HG02623 (cell line): Measurements from ENCODE around the gene PPIE.

ENCODE experiments used
- ATAC-seq: cut with Tn5 transposase; IDR thresholded peaks from one replicate; pipeline ENCODE4 v1.9.1; 2021; ENCODE audit warnings: moderate library complexity; ENCODE audit not compliant: unreplicated experiment

PPIE gene

DNA sequence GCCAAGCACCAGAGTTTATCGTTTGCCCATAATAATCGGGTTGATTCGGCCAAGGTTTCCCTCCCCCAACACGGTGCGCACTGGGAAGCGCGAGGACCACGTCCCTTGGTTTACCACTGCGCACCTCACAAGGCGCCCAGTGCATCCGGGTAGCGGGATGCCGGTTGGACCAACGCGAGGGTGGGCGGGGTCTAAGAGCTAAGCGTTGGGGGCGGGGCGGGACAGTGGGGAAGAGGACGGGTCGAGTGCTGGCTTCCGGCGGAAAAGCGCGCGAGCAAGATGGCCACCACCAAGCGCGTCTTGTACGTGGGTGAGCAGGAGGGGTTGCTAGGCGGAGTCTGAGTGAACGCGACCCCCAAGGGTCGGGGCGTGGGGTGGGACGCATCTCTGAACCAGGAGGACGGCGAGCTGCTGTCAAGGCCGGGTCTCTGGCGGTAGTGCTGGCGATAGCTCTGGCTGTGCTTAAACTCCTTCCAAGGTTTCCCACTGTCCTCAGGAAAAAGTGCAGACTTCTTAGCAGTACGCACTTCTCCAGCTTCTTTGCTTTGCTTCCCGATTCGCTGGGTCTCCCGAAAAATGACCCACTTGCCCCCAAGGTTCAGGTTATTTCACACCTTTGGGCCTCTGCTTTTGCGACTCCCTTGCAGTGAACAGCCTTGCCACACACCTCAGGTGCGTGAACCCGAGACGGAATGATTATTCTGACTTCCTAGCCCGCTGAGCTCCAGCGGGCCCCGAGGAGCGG is at the start of gene PPIE:
PPIE (plus strand) TSS at position 261 of the 745 bp plus-strand sequence; CDS start at position 280, 19 bp downstream.
- ATAC-seq = peak; percentile 75

- ATAC-seq = no peak
These were observed 49.5 kb upstream of the PPIE start for GRCh38 chr1:39689214-39689613.

DNA sequence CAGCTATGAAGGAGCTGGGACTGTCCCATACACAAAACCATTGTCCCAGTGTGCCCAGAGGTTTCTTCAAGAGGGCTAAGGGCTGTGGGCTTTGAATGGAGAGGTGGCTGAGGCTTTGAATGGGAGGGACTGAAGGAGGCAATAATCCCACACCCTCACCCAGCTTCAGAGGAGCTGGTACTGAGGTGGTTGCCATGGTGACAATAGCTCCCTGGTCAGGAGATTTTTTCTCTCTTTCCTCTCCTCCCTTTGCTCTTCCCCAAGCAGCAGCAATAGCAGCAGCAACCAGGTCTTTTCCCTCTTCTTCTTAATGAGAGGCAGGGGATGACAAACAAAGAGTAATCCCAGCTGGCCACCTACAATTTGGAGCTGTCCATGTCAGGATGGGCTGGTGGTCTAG is 49.0 kb upstream of the PPIE start:
- ATAC-seq = no peak

DNA sequence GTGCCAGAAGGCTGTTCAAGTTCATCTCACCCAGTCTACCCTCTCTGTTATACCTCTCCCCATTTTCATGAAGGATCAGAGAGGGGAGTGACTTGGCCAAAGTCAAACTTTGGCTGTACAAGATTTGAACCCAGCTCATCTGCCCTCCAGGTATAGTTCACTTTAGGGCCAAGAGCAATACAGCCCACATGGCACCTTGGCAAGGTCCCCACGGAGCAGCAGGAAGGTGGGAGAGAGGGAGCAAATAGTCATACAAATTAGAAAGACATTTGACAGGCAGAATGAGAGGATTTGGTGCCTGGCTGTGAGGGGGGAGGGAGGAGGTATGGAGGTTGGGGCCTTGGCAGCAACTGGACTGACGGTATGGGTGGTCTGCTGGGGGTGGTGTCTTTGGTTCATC is 48.5 kb upstream of the PPIE start:
- no peak for ATAC-seq

GRCh38 chr1:39690794-39691382 is 47.8 kb upstream of the PPIE start:
- no peak for ATAC-seq

DNA sequence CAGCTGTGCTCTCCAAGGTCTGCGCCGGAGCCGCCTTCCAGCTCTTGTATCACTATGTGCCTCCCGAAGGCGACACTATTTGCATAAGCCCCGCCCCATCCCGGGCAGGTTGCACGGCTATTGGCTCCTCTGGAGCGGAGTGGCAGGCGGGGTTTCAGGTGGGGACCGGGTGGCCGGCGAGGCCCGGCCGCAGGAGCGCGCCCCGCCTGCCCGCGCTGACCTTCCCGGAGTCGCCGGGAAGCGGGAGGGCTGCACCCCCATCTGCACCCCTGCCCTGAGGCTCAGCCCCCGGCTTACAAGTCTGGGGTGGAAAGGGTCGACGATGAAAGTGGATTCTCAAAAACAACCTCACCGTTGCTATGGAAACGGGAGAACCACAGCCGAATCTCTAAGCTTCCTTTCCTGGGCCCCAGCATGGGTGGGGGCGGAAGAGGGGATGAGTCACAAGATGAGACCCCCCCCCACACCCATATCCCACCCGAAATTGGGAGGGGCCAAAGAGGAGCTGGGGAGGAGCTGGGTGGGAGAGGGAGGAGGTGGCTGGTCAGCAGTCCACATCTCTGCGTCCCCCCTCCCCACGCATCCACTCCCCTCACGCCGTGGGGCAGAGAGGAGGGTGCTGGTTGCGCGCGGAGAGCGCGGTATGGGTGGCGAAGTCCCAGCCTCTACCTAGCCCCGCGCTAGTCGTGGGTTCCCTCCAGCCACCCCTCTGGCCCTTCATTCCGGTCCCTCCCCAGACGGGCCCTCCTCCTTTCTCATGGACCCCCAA is 47.1 kb upstream of the PPIE start, which contains the start of gene HPCAL4:
HPCAL4 (minus strand) TSS at position 51 of the 769 bp plus-strand sequence. CDS start 6,830 bp downstream, outside the sequence.
- peak; percentile 77 for ATAC-seq

DNA sequence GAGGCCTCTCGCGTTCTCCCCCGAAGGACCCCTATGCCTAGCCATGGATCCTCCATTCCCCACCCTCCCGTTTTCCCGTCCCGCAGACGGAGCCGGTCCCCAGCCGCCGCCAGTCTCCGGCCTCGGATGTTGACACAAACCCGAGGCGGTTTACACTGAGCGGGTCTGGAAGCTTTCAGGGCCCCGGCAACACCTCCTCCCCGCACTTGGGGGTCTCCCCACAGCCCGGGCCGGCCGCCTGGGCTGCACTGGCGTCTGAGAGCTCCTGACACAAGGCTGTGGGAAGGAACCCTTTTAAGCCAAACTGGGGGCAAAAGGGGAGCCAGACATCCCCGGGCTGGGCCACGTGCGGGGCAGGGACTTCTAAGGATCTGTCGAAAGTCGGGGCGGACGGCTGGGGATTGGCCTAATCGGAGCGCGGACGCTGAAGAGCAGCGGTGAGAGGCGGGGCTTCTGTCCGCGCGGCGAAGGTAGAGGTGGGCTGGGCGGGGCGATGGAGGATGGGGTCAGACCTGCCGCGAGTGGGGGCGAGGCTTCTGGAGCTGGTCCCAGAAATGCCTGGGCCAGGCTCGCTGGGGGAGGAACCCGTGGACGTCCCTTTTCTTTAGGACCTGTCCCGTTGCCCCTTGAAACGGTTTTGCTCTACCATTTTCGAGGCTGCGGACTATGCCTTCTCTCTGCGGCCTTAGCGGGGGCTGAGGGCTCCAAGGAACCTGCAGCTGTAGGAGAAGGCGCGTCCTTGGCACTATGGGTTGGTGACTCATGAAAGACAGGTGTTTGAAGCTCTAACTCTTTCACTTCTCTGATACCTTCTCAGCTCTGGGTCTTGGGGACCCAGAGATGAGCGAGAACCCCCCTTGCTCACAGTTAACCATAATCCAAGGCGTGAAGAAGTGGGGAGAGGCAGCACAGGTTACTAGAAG is 46.3 kb upstream of the PPIE start:
- ATAC-seq = no peak

GRCh38 chr1:39694026-39694425 is 44.7 kb upstream of the PPIE start:
- no peak for ATAC-seq

- no peak for ATAC-seq
These were observed 43.7 kb upstream of the PPIE start for GRCh38 chr1:39695016-39695415.

DNA sequence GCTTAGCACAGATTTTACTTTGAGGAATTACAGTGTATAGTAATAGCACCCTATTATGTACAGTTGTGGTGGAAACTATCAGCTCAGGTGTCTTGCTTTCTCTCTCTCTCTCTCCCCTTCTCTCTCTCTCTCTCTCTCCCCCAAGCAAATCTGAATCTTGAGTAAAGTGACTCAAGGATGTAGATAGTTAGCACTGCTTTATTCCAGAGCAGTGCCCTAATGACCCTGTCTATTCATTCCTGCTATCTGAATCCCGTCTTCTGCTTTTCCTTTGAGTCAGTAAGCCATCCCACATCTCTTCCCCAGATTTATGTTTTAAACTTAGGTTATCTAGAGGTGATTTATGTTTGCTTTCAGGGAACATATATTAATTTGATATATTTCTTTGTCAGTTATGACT is 42.2 kb upstream of the PPIE start:
- ATAC-seq = no peak

DNA sequence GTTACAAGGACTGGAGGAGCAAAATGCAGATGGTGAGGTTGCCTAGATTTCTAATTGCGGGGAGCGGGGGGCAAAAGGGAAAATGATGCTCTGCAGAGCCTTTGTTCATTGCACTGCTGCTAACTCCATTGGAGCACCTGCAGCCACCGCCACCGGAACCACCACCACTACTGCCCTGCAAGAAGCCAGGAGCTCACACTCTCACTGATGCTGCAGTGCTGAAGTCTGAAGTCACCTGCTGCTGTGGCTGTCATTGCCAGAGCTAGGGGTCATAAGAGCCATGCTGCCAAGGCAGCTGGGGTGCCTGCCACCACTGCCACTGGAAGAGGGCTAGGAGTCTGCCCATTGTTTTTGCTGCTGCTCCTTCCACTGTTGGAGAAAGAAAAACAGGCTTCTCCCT is 40.1 kb upstream of the PPIE start:
- ATAC-seq = no peak

- no peak for ATAC-seq
These were observed 39.3 kb upstream of the PPIE start for GRCh38 chr1:39699419-39699818.

GRCh38 chr1:39700348-39700747 is 38.3 kb upstream of the PPIE start:
- ATAC-seq = no peak

- ATAC-seq = no peak
These were observed 37.6 kb upstream of the PPIE start for GRCh38 chr1:39701049-39701439.

DNA sequence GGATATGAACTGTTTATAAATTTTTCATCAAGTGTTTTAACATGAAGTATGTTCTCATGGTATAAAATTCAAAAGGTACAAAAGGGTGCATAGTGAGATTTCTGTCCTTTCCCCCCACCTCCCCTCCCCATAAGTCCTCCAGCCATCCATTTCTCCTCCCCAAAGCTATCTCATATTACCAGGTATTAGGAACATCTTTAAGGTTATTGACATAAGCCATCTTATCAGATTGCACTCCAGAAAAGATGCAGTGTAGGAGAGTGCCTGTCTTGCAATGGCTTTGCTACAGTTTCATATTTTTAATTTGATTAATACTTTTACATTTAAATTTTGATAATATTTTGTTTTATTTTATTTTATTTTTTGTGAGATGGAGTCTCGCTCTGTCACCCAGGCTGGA is 33.9 kb upstream of the PPIE start:
- no peak for ATAC-seq

- no peak for ATAC-seq
These were observed 31.2 kb upstream of the PPIE start for GRCh38 chr1:39707506-39707905.

GRCh38 chr1:39711104-39711965 is 27.3 kb upstream of the PPIE start:
- no peak for ATAC-seq

DNA sequence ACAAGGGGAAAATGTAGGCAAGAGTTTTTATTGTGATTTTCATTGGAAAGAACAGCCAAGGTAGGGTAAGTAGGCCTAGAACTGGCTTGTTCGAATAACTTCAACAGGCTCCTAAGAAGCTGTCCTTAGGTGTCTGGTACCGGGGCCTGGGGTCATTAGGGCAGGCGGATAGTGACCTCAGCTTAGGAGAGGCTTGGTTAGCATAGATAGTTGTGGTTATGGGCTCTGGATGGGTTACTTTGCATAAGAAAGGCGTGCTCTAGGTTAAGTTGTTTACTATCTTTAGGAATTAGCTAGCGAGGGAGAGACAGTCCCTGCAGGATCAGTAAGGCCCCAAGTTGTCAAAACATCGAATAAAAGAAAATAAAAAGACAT is 26.7 kb upstream of the PPIE start:
- no peak for ATAC-seq

DNA sequence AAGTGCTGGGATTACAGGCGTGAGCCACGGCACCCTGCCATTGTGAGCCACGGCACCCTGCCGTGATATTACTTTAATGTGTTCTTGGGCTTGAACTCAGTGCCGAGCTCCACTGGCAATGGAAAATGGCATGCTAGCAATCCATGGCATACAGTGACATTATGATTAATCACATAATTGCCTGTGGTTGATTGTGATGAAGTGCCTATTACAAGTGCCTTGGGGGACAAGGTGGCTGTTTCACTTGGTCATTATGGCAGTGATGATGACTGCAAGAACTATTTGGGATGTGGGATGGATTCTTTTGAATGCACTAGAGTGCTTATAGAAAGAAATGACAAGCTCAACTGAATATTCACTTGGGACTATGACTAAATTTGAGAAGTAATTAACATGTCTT is 25.1 kb upstream of the PPIE start:
- no peak for ATAC-seq

DNA sequence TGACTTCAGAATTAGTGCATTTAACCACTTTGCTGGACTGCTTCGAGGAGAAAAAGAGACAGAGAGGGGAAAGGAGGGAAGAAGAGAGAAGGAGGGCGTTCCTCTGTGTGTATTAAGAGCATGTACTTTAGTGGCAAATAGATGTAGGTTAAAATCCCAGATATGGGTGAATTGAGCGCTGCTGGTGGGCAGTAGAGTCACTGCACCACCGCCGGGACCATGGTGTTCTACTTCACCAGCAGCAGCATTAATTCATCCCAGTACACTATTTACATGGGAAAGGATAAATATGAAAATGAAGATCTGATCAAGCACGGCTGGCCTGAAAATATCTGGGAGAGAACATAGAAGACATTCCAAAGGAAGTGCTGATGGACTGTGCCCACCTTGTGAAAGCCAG is 20.9 kb upstream of the PPIE start:
- no peak for ATAC-seq
